ENCODE data around the gene TMX3. TPM values are rescaled to one million over a fixed set of nuclear protein-coding genes. Genes with fewer than 3 reads are reported as not detected.

The TMX3 gene
- total and polyA plus RNA-seq, 2 donors (not counting 1 experiment from before 2014, with no cell fraction given): 107 TPM

- H3K4me2 ChIP-seq (ENCODE audit: extremely low read depth, insufficient read depth, low read length): no peak overlapping the region
- no peak overlapping the region for H3K4me3 ChIP-seq (replicated peaks in 1 of 4; ENCODE audit: control extremely low read depth in 1 of 4, insufficient read depth in 1 of 4, low read depth in 3 of 4, low read length in 4 of 4)
- H3K27me3 ChIP-seq (ENCODE audit: control insufficient read depth, insufficient read depth, low read length): no peaks in the 10 kb centered on the region
- H3K36me3 ChIP-seq (ENCODE audit: control insufficient read depth, insufficient read depth, low read length): no peaks in the 10 kb centered on the region
- no peaks in the 10 kb centered on the region for H4K20me1 ChIP-seq (ENCODE audit: control insufficient read depth, extremely low read depth, insufficient read depth, low read length)
- TF ChIP-seq CTCF (conservative IDR thresholded peaks at IDR 0.05 in 1 of 2, IDR thresholded peaks at IDR 0.05 in 1 of 2; ENCODE audit: low read depth in 1 of 2, low read length in 2 of 2): no peak
- no peak for TF ChIP-seq EZH2 (IDR thresholded peaks at IDR 0.05; ENCODE audit: low read length, missing control alignments)
- no peak overlapping the region for H2AFZ ChIP-seq (ENCODE audit: low read length)
- H3K27ac ChIP-seq (ENCODE audit: insufficient read depth, low read length): no peak overlapping the region
- H3K4me1 ChIP-seq (ENCODE audit: control insufficient read depth, extremely low read depth, insufficient read depth, low read length): no peaks in the 10 kb centered on the region
- no peaks in the 10 kb centered on the region for H3K79me2 ChIP-seq (ENCODE audit: control insufficient read depth, insufficient read depth, low read length)
- no peak overlapping the region for H3K9ac ChIP-seq (ENCODE audit: insufficient read depth, low read length)
- H3K9me3 ChIP-seq (ENCODE audit: control insufficient read depth, insufficient read depth, low read depth, low read length): no peaks in the 10 kb centered on the region
- no peak for DNase-seq (ENCODE audit: low read depth in 2 of 2)
Measured at GRCh38 chr18:68759308-68759707, 44.4 kb upstream of the TMX3 start.

- peak in 1 of 2 donors; percentile 45 for DNase-seq (ENCODE audit: low read depth in 2 of 2)
Measured at GRCh38 chr18:68757126-68757525, 42.2 kb upstream of the TMX3 start.

GRCh38 chr18:68742206-68742605 is 27.3 kb upstream of the TMX3 start:
- Histone ChIP-seq H2AFZ (ENCODE audit: low read length) (no peak overlapping the region), H3K27me3 (ENCODE audit: control insufficient read depth, insufficient read depth, low read length) (no peaks in the 10 kb centered on the region), H3K4me3 (replicated peaks in 1 of 4; ENCODE audit: control extremely low read depth in 1 of 4, insufficient read depth in 1 of 4, low read depth in 3 of 4, low read length in 4 of 4) (no peak overlapping the region), H3K9ac (ENCODE audit: insufficient read depth, low read length) (no peak overlapping the region), H3K9me3 (ENCODE audit: control insufficient read depth, insufficient read depth, low read depth, low read length) (no peaks in the 10 kb centered on the region), H3K79me2 (ENCODE audit: control insufficient read depth, insufficient read depth, low read length) (no peaks in the 10 kb centered on the region), H4K20me1 (ENCODE audit: control insufficient read depth, extremely low read depth, insufficient read depth, low read length) (no peaks in the 10 kb centered on the region), H3K4me2 (ENCODE audit: extremely low read depth, insufficient read depth, low read length) (no peak overlapping the region), H3K27ac (ENCODE audit: insufficient read depth, low read length) (no peak overlapping the region), H3K36me3 (ENCODE audit: control insufficient read depth, insufficient read depth, low read length) (no peaks in the 10 kb centered on the region), H3K4me1 (ENCODE audit: control insufficient read depth, extremely low read depth, insufficient read depth, low read length) (no peaks in the 10 kb centered on the region)
- peak in 1 of 2 donors; percentile 9 for DNase-seq (ENCODE audit: low read depth in 2 of 2)
- TF ChIP-seq EZH2 (IDR thresholded peaks at IDR 0.05; ENCODE audit: low read length, missing control alignments) (no peak), CTCF (conservative IDR thresholded peaks at IDR 0.05 in 1 of 2, IDR thresholded peaks at IDR 0.05 in 1 of 2; ENCODE audit: low read depth in 1 of 2, low read length in 2 of 2) (no peak)

More at GRCh38 chr18:68757126-68757525, 42.2 kb upstream of the TMX3 start:
- H3K79me2 ChIP-seq (ENCODE audit: control insufficient read depth, insufficient read depth, low read length): no peaks in the 10 kb centered on the region
- H3K4me2 ChIP-seq (ENCODE audit: extremely low read depth, insufficient read depth, low read length): no peak overlapping the region
- H3K4me1 ChIP-seq (ENCODE audit: control insufficient read depth, extremely low read depth, insufficient read depth, low read length): no peaks in the 10 kb centered on the region
- no peak overlapping the region for H3K27ac ChIP-seq (ENCODE audit: insufficient read depth, low read length)
- H3K4me3 ChIP-seq (replicated peaks in 1 of 4; ENCODE audit: control extremely low read depth in 1 of 4, insufficient read depth in 1 of 4, low read depth in 3 of 4, low read length in 4 of 4): no peak overlapping the region
- H3K9me3 ChIP-seq (ENCODE audit: control insufficient read depth, insufficient read depth, low read depth, low read length): no peaks in the 10 kb centered on the region
- H3K9ac ChIP-seq (ENCODE audit: insufficient read depth, low read length): no peak overlapping the region
- H2AFZ ChIP-seq (ENCODE audit: low read length): no peak overlapping the region
- TF ChIP-seq CTCF (conservative IDR thresholded peaks at IDR 0.05 in 1 of 2, IDR thresholded peaks at IDR 0.05 in 1 of 2; ENCODE audit: low read depth in 1 of 2, low read length in 2 of 2) (no peak), EZH2 (IDR thresholded peaks at IDR 0.05; ENCODE audit: low read length, missing control alignments) (no peak)
- no peaks in the 10 kb centered on the region for H3K36me3 ChIP-seq (ENCODE audit: control insufficient read depth, insufficient read depth, low read length)
- no peaks in the 10 kb centered on the region for H3K27me3 ChIP-seq (ENCODE audit: control insufficient read depth, insufficient read depth, low read length)
- no peaks in the 10 kb centered on the region for H4K20me1 ChIP-seq (ENCODE audit: control insufficient read depth, extremely low read depth, insufficient read depth, low read length)

Measured in fibroblast of lung (primary cell).